Measurements from ENCODE around the gene CDH7.

Gene CDH7

DNA sequence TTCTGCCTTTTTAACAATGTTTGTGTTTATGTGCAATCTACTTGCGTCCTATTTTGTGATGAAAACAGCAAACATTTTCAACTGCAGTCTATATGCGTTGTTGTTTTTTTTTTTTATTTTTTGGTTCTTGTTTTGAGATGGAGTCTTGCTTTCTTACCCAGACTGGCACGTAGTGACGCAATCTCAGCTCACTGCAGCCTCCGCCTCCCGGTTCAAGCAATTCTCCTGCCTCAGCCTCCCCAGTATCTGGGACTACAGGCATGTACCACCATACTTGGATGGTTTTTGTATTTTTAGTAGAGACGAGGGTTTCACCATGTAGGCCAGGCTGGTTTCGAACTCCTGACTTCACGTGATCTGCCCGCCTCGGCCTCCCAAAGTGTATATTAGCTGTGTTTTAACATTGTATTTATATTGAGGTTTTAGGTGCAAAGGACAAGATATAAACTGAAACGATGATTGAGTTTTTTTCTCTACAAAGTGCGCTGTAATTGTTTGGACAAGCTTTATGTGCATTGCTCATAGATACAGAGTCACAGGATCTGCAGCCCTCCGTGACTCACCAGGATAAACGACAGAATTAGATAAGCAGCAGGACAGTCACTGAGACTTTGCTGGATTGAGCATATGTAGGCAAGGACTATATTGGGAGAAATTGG, 17.4 kb downstream of the CDH7 start:
- DNase-seq, result no peak

GRCh38 chr18:65769652-65770051, 18.8 kb downstream of the CDH7 start:
- DNase-seq, result no peak

DNA sequence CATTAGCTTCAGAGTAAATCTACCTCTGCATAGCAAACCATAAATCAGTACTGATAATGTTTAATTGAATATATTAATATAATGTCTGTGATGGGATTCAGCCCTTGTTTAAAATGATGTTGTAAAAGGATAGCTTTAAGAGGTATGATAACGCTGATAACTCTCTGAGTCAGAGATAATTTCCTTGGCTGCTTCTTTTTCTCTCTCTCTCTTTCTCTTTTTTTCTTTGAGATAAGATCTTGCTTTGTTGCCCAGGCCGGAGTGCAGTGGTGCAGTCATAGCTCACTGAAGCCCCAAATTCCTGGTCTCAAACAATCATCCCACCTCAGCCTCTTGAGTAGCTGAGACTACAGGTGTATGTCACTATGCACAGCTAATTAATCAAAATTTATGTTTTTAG, 35.7 kb downstream of the CDH7 start:
- no peak for DNase-seq

DNA sequence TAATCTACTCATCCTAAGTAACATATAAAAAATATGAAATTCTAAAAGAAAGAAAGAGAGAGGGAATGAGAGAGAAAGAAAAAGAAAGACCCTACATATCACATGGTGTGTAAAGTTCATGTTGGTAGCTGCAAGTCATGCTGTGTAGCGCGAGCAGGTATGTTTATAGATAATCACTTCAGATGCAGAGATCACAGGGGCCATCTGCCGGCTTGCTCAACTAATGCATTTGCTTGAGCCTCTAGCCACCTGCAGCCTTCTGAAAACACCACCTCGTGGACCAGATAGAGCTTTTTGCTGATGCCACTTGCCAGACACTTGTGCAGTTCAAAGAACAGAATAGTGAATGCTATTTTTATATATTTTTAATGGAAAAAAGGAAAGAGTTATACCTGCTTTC, 37.6 kb downstream of the CDH7 start:
- peak; percentile 89 for DNase-seq

DNA sequence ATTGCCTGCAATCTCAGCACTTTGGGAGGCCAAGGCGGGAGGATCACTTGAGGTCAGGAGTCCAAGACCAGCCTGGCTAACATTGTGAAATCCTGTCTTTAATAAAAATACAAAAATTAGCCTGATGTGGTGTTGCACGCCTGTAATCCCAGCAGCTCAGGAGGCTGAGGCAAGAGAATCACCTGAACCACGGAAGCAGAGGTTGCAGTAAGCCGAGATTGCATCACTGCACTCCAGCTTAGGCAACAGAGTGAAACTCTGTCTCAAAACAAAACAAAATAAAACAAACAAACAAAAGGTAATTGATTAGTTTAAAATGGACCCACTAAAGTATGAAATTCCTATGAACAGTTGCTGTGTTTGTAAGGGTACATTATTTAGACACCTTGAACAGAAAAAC, 39.8 kb downstream of the CDH7 start:
- DNase-seq, result no peak

- DNase-seq, result no peak
These were observed 40.9 kb downstream of the CDH7 start for GRCh38 chr18:65791719-65792118.

GRCh38 chr18:65792456-65793074, 41.8 kb downstream of the CDH7 start:
- DNase-seq, result no peak

- DNase-seq, result no peak
These were observed 57.9 kb downstream of the CDH7 start for GRCh38 chr18:65808759-65809158.

- no peak for DNase-seq
These were observed 60.5 kb downstream of the CDH7 start for GRCh38 chr18:65811307-65811706.

DNA sequence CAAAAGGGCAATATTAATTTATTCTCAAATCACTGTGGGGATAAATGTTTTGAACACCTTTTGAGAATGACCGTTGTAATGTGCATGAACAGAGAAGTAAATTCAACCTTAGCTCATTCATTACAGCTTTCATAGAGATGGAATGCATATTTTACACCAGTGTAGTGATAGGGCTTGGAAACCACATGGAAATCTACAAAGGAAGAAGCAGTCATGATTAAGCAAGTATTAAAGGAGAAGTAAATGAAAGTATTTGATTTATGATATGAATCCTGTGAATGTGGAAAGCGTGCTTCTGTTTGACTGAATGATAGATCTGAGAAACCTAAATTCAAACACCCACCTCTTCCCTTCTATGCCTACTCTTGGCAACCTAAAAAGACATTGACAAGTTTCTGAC, 64.7 kb downstream of the CDH7 start:
- no peak for DNase-seq

GRCh38 chr18:65817178-65817577, 66.4 kb downstream of the CDH7 start:
- DNase-seq, result no peak

- DNase-seq, result no peak
These were observed 71.1 kb downstream of the CDH7 start for GRCh38 chr18:65821911-65822310.

- no peak for DNase-seq
These were observed 72.0 kb downstream of the CDH7 start for GRCh38 chr18:65822826-65823225.

GRCh38 chr18:65827444-65827843, 76.6 kb downstream of the CDH7 start:
- no peak for DNase-seq

- no peak for DNase-seq
These were observed 85.1 kb downstream of the CDH7 start for GRCh38 chr18:65835881-65836280.

DNA sequence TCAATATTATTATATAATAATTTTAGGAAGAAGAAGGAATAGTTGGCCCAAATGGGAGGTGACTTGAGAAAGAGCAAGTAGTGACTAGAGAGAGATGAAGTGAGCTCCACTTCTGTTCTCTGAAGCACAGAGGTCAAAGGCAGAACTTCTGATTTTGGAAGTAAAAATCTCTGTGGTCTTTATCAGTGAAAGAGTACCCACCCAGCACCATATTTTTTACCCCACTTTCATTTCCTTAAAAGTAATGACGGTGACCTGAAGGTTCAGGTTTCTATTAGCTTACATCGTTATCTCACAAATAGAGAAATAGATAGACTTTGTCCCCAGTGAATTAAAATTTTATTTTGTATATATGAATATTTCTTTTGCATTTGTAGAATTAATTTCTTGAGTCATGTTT, 95.3 kb downstream of the CDH7 start:
- no peak for DNase-seq

- DNase-seq, result no peak
These were observed 101.5 kb downstream of the CDH7 start for GRCh38 chr18:65852273-65852672.

DNA sequence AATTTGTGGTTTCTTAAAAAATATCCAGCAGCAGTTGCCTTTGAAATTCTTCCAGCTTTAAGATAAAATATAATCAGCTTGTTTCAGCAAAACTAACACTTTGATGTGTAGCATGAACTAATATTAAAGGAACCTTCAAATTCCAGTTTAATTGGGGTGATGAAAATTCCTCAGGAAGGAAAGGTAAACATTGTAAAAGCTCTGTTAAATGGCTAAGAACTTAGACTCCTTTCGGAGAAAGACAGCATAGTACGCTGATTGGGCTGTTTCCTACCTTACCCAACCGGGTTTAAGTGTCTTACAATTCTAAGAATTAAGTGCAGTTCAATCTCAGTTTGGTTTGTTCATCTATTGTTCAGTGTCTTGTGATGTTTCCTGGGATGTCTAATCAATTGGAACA, 108.3 kb downstream of the CDH7 start:
- no peak for DNase-seq

DNA sequence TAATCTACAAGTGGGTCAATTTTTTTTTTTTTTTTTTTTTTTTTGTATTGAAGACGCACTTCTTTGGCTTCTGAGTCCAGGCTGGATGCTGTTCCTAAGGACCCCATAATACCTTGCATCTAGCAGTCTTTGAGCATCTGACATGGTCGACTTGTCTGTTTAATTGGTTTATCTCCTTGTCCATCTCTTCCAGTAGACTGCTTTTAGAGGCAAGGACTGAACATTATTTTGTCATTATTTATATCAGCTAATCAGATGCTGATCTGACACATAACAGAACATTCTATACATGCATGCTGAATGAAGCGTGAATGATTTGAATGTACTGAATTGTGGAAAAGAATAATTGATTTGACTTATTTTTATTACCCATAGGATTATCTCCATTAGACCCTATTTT, 118.7 kb downstream of the CDH7 start:
- peak; percentile 64 for DNase-seq

- DNase-seq, result no peak
These were observed 125.5 kb downstream of the CDH7 start for GRCh38 chr18:65876310-65876709.

- DNase-seq, result no peak
These were observed 146.5 kb downstream of the CDH7 start for GRCh38 chr18:65897292-65897691.

- DNase-seq, result no peak
These were observed 150.7 kb downstream of the CDH7 start for GRCh38 chr18:65901522-65901921.

DNA sequence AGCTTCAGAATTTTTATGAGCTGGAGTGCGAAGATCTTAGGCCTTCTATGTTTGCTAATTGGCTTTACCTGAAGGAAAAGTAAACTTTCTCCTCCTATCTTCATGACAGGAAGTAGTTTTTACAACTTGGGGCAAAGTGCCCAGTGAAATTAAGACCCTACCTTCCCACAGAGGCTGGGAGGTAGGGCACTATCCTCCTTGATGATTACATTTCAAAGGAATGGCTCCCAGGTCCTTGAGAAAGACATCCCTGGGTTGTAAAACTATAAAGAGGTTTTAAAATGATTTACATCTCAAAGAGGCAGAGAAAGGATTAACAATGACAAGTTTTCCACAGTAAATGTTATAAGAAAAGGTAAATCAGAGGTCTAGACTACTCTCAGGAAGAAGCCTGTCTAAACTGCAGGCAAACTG, 155.8 kb downstream of the CDH7 start:
- peak; percentile 10 for DNase-seq

DNA sequence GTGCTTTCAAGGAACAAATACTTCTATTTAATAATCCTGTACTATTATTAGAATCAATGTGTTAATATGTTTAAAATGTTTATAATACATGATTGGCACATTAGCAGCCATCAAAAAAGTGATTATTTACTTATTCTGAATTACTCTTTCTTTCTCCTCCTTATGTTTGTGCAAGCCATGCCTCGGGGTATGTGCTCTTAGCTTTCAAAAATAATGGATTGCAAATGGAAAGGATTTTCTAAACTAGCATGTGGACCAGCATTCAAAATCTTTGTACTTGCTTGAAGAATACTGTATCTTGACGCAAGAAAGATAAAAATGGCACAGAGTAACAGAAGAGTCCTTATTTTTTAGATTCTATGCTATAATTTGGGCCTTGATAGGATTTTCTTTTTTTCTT, 156.5 kb downstream of the CDH7 start:
- DNase-seq, result no peak

GRCh38 chr18:65919018-65919417, 168.2 kb downstream of the CDH7 start:
- DNase-seq, result no peak

Measured in NCI-H82 (cell line).